ENCODE measurements around the gene BLVRA. TPM values are rescaled to one million over a fixed set of nuclear protein-coding genes. Genes with fewer than 3 reads are reported as not detected.

BLVRA gene
- total and polyA plus RNA-seq, 10 of the 15 experiments (the other 5 are each of a cell fraction or from before 2014, with no cell fraction given): 63.3 to 198 (median 102) TPM

DNA sequence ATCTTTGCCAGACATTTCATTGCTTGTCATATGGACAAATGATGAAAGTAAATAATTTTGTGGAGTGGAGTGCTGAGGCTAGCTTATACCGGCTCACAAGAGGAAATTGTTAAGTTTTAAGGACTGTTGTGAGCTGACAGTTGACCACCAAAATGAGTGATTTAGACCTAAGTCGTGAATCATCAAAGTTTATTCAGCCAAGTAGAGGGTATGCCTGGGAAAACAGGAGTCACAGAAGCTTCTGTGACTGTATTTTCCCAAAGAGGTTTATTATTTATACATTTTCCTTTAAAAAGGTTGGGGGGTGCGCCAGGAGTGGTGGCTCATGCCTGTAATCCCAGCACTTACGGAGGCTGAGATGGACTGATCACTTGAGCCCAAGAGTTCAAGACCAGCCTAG lies 89.0 kb downstream of the BLVRA start (continued):
- TF ChIP-seq, protein P1, sequence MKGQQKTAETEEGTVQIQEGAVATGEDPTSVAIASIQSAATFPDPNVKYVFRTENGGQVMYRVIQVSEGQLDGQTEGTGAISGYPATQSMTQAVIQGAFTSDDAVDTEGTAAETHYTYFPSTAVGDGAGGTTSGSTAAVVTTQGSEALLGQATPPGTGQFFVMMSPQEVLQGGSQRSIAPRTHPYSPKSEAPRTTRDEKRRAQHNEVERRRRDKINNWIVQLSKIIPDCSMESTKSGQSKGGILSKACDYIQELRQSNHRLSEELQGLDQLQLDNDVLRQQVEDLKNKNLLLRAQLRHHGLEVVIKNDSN (IDR thresholded peaks at IDR 0.05; ENCODE audit: borderline replicate concordance, extremely low read length, insufficient read depth, low read depth, low read length): no peak
- TF ChIP-seq CHD1 (IDR thresholded peaks at IDR 0.05; ENCODE audit: low read depth, low read length): no peak
- TF ChIP-seq, protein P2, sequence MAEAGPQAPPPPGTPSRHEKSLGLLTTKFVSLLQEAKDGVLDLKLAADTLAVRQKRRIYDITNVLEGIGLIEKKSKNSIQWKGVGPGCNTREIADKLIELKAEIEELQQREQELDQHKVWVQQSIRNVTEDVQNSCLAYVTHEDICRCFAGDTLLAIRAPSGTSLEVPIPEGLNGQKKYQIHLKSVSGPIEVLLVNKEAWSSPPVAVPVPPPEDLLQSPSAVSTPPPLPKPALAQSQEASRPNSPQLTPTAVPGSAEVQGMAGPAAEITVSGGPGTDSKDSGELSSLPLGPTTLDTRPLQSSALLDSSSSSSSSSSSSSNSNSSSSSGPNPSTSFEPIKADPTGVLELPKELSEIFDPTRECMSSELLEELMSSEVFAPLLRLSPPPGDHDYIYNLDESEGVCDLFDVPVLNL (IDR thresholded peaks at IDR 0.05; ENCODE audit: low read depth, low read length): no peak

DNA sequence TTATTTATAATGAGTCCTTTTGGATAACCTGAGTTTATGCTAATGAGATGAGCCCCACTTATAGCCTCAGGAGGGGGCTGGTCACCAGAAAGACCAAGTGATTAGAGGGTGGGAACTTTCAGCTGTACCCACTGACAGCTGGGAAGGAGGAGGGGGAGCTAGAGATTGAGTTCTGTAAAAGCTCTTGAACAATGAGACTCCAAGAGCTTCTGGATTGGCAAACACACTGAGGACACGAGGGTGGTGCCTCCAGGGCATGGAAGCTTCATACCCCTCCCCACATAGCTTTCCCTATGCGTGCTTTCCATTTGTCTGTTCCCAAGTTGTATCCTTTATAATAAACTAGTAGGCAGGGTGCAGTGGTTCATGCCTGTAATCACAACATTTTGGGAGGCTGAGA lies 90.6 kb downstream of the BLVRA start:
- Histone ChIP-seq H3K4me1 (ENCODE audit: control insufficient read depth, insufficient read depth, low read length) (peaks cover 10% of the 10 kb centered on the region; the same call in 1 of the 2 replicates), H3K27ac (ENCODE audit: control insufficient read depth, insufficient read depth) (no peak overlapping the region), H3K9ac (ENCODE audit: control insufficient read depth, insufficient read depth, low read length) (no peak overlapping the region), H3K79me2 (ENCODE audit: control insufficient read depth, insufficient read depth, low read length) (no peaks in the 10 kb centered on the region), H2AFZ (ENCODE audit: control insufficient read depth, low read depth, low read length) (no peak overlapping the region), H3K4me3 (no peak overlapping the region), H3K36me3 (ENCODE audit: control insufficient read depth in 2 of 2, insufficient read depth in 2 of 2, low read length in 1 of 2) (no peaks in the 10 kb centered on the region), H4K20me1 (ENCODE audit: control insufficient read depth, insufficient read depth) (no peaks in the 10 kb centered on the region), H3K27me3 (replicated peaks in 1 of 2; ENCODE audit: control insufficient read depth in 2 of 2, insufficient read depth in 2 of 2, low read length in 1 of 2) (no peaks in the 10 kb centered on the region), H3K4me2 (ENCODE audit: control insufficient read depth, insufficient read depth) (no peak overlapping the region), H3K9me3 (replicated peaks; ENCODE audit: control insufficient read depth, insufficient read depth, low read length) (no peaks in the 10 kb centered on the region; the same call in 2 of the 3 replicates)
- FAIRE-seq: no peak
- ChIA-PET POLR2A (interaction anchor here (0.6 kb wide), 1 partner anchor 254 kb away, joined by 7 read pairs; no protein-coding TSS in a partner anchor), RAD21 (ENCODE audit: unreplicated experiment) (interaction anchor here (2.2 to 2.4 kb wide), 2 partner anchors 10 to 267 kb away, joined by 11 read pairs; partner anchors contain the start of gene STK17A), CTCF (interaction anchor here (1.4 to 3.4 kb wide), 5 partner anchors 10 to 267 kb away, joined by 3 to 16 read pairs (median 8); partner anchors contain the start of gene STK17A), SMC1A (ENCODE audit: uncharacterized antibody, unreplicated experiment) (interaction anchor here (2.1 kb wide), 1 partner anchor 14 kb away, joined by 7 read pairs; no protein-coding TSS in a partner anchor)
- 43% methylated on average over 2 of the region's 2 CpGs for WGBS (ENCODE audit: insufficient coverage, insufficient replicate concordance, low lambda C conversion rate, missing lambda C conversion rate)
- TF ChIP-seq NR2C1 (IDR thresholded peaks at IDR 0.05) (no peak), CBX3 (IDR thresholded peaks at IDR 0.05; ENCODE audit: borderline replicate concordance, low read depth) (no peak), IRF4 (IDR thresholded peaks at IDR 0.05; ENCODE audit: low read depth, low read length) (no peak), PAX8 (IDR thresholded peaks at IDR 0.05) (no peak)
- TF ChIP-seq, protein P3, sequence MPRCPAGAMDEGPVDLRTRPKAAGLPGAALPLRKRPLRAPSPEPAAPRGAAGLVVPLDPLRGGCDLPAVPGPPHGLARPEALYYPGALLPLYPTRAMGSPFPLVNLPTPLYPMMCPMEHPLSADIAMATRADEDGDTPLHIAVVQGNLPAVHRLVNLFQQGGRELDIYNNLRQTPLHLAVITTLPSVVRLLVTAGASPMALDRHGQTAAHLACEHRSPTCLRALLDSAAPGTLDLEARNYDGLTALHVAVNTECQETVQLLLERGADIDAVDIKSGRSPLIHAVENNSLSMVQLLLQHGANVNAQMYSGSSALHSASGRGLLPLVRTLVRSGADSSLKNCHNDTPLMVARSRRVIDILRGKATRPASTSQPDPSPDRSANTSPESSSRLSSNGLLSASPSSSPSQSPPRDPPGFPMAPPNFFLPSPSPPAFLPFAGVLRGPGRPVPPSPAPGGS (IDR thresholded peaks at IDR 0.05; ENCODE audit: borderline replicate concordance, insufficient read depth, low read depth, low read length, poor library complexity, severe bottlenecking): no peak
- TF ChIP-seq, protein P4, sequence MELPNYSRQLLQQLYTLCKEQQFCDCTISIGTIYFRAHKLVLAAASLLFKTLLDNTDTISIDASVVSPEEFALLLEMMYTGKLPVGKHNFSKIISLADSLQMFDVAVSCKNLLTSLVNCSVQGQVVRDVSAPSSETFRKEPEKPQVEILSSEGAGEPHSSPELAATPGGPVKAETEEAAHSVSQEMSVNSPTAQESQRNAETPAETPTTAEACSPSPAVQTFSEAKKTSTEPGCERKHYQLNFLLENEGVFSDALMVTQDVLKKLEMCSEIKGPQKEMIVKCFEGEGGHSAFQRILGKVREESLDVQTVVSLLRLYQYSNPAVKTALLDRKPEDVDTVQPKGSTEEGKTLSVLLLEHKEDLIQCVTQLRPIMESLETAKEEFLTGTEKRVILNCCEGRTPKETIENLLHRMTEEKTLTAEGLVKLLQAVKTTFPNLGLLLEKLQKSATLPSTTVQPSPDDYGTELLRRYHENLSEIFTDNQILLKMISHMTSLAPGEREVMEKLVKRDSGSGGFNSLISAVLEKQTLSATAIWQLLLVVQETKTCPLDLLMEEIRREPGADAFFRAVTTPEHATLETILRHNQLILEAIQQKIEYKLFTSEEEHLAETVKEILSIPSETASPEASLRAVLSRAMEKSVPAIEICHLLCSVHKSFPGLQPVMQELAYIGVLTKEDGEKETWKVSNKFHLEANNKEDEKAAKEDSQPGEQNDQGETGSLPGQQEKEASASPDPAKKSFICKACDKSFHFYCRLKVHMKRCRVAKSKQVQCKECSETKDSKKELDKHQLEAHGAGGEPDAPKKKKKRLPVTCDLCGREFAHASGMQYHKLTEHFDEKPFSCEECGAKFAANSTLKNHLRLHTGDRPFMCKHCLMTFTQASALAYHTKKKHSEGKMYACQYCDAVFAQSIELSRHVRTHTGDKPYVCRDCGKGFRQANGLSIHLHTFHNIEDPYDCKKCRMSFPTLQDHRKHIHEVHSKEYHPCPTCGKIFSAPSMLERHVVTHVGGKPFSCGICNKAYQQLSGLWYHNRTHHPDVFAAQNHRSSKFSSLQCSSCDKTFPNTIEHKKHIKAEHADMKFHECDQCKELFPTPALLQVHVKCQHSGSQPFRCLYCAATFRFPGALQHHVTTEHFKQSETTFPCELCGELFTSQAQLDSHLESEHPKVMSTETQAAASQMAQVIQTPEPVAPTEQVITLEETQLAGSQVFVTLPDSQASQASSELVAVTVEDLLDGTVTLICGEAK (IDR thresholded peaks at IDR 0.05; ENCODE audit: borderline replicate concordance): no peak
- DNase-seq (ENCODE audit: low read depth, low spot score): no peak
- BruUV-seq (replicated peaks): no TSS peak
- intact Hi-C loops (cut with micrococcal nuclease; ENCODE audit: unreplicated experiment): no loop called here
- ATAC-seq: no peak
- in situ Hi-C loops (cut with MboI): loop anchor here (25.0 kb wide), 1 partner anchor 1912 kb away; no protein-coding TSS in a partner anchor

Data from GM12878 (cell line).